IMR-90 (cell line): ENCODE data around the gene DDHD1.

Source experiments
- BHLHE40 ChIP-seq: fragments of 150-350 bp; IDR thresholded peaks from 2 replicates; pipeline ENCODE4 v1.6.1; 2016; ENCODE audit warnings: mild to moderate bottlenecking, low read depth, low read length
- CHD1 ChIP-seq: IDR thresholded peaks from 2 replicates; pipeline ENCODE4 v1.6.1; 2012; ENCODE audit warnings: low read depth, low read length, improper control_type of control experiment
- CTCF ChIP-seq: conservative IDR thresholded peaks from 2 replicates; pipeline ENCODE4 v1.5.1; 2012; ENCODE audit warnings: mild to moderate bottlenecking, low read depth, low read length, improper control_type of control experiment
- FOS ChIP-seq: fragments of 150-350 bp; IDR thresholded peaks from 2 replicates; pipeline ENCODE4 v1.6.1; 2016; ENCODE audit warnings: low read depth, low read length
- MAFK ChIP-seq: IDR thresholded peaks from 2 replicates; pipeline ENCODE4 v1.6.1; 2012; ENCODE audit warnings: low read depth, low read length, improper control_type of control experiment
- NFE2L2 ChIP-seq: fragments of 150-350 bp; IDR thresholded peaks from 2 replicates; pipeline ENCODE4 v1.6.1; 2016; ENCODE audit warnings: low read depth, mild to moderate bottlenecking, low read length
- POLR2A ChIP-seq: IDR thresholded peaks from 2 replicates; pipeline ENCODE4 v1.6.1; 2012; ENCODE audit warnings: mild to moderate bottlenecking, low read depth, low read length
- RAD21 ChIP-seq: IDR thresholded peaks from 2 replicates; pipeline ENCODE4 v1.6.1; 2012; ENCODE audit warnings: low read length, improper control_type of control experiment
- RCOR1 ChIP-seq: IDR thresholded peaks from 2 replicates; pipeline ENCODE4 v1.6.1; 2012; ENCODE audit warnings: mild to moderate bottlenecking, low read length, improper control_type of control experiment; ENCODE audit not compliant: insufficient replicate concordance
- RFX5 ChIP-seq: IDR thresholded peaks from 2 replicates; pipeline ENCODE4 v1.8.0; 2012; ENCODE audit warnings: low read depth, mild to moderate bottlenecking, low read length, moderate library complexity
- SMC3 ChIP-seq: fragments of 150-350 bp; IDR thresholded peaks from 2 replicates; pipeline ENCODE4 v1.6.1; 2016; ENCODE audit warnings: low read depth, mild to moderate bottlenecking, antibody characterized with exemption, low read length, moderate library complexity
- TF ChIP-seq, protein P1 (sequence below): fragments of 150-350 bp; IDR thresholded peaks from 2 replicates; pipeline ENCODE4 v1.6.1; 2016; ENCODE audit warnings: low read depth, mild to moderate bottlenecking, low read length, moderate library complexity, borderline replicate concordance
- TF ChIP-seq, protein P2 (sequence below): fragments of 150-350 bp; IDR thresholded peaks from 2 replicates; pipeline ENCODE4 v1.6.1; 2017; ENCODE audit warnings: mild to moderate bottlenecking, antibody characterized with exemption, low read length, low read depth

DNA sequence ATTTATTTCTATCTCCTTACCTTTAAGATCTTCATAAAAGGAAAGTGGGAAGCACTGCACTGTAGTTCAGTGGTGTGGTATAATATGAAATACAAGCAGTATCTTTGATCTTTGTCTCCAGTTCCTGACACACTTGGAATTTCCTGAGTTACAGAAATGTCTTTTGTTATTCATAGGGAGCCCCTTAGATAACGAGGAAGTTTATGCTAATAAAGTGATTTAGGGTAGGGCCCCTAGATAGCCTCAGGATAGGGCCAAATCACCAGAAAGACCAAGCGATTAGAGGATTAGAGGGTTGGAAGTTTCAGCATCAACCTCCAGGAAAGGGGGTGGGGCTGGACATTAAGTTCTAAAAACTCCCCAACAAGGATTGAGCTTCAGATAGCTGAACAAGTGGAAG is 29.9 kb upstream of the DDHD1 start:
- TF ChIP-seq CTCF (no peak), POLR2A (no peak), MAFK (no peak), BHLHE40 (no peak), SMC3 (no peak), RAD21 (no peak), FOS (no peak), RCOR1 (no peak), CHD1 (no peak), RFX5 (no peak), NFE2L2 (no peak)
- TF ChIP-seq, protein P1, sequence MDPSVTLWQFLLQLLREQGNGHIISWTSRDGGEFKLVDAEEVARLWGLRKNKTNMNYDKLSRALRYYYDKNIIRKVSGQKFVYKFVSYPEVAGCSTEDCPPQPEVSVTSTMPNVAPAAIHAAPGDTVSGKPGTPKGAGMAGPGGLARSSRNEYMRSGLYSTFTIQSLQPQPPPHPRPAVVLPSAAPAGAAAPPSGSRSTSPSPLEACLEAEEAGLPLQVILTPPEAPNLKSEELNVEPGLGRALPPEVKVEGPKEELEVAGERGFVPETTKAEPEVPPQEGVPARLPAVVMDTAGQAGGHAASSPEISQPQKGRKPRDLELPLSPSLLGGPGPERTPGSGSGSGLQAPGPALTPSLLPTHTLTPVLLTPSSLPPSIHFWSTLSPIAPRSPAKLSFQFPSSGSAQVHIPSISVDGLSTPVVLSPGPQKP, result no peak
- TF ChIP-seq, protein P2, sequence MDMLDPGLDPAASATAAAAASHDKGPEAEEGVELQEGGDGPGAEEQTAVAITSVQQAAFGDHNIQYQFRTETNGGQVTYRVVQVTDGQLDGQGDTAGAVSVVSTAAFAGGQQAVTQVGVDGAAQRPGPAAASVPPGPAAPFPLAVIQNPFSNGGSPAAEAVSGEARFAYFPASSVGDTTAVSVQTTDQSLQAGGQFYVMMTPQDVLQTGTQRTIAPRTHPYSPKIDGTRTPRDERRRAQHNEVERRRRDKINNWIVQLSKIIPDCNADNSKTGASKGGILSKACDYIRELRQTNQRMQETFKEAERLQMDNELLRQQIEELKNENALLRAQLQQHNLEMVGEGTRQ, result no peak
